GM12878 (cell line): Measurements from ENCODE around the gene MEGF6.

Experiments
- CBX3 ChIP-seq: fragments of 200-600 bp; sonication (generic); IDR thresholded peaks from 2 replicates; pipeline ENCODE4 v1.6.1; 2016; ENCODE audit warnings: low read depth, borderline replicate concordance
- CTCF ChIP-seq, 3 experiments: IDR thresholded peaks in 2 of 3; conservative IDR thresholded peaks in 1 of 3; 2 replicates each; pipeline ENCODE4 v1.5.1; 2011; ENCODE audit warnings: low read depth in 3 of 3, low read length in 3 of 3, mild to moderate bottlenecking in 3 of 3, control low read depth in 2 of 3, moderate library complexity in 2 of 3, inconsistent platforms in 1 of 3, mixed read lengths in 1 of 3; ENCODE audit not compliant: control insufficient read depth in 2 of 3, insufficient read depth in 1 of 3; ENCODE audit errors: extremely low read depth in 1 of 3
- EP300 ChIP-seq, 2 experiments: fragments of 150-350 bp in 1 of 2; IDR thresholded peaks; 2 replicates each; pipeline ENCODE4 v1.6.1; 2011 to 2012; ENCODE audit warnings: low read depth in 2 of 2, low read length in 2 of 2, borderline replicate concordance in 1 of 2, improper control_type of control experiment in 1 of 2, inconsistent platforms in 1 of 2; ENCODE audit not compliant: control insufficient read depth in 1 of 2
- NRF1 ChIP-seq: conservative IDR thresholded peaks from 2 replicates; pipeline ENCODE4 v1.6.1; 2011; ENCODE audit warnings: mild to moderate bottlenecking, low read depth, low read length, improper control_type of control experiment
- TBL1XR1 ChIP-seq: IDR thresholded peaks from 2 replicates; pipeline ENCODE4 v1.6.1; 2012; ENCODE audit warnings: low read depth, low read length, improper control_type of control experiment
- ZSCAN29 ChIP-seq: fragments of 450-650 bp; IDR thresholded peaks from 2 replicates; pipeline ENCODE4 v1.6.1; 2017; ENCODE audit warnings: mild to moderate bottlenecking, moderate library complexity
- TF ChIP-seq, protein P1 (sequence below): fragments of 450-650 bp; IDR thresholded peaks from 2 replicates; pipeline ENCODE4 v1.6.1; 2018; ENCODE audit warnings: mild to moderate bottlenecking, low read depth, moderate library complexity; ENCODE audit not compliant: partially characterized antibody

DNA sequence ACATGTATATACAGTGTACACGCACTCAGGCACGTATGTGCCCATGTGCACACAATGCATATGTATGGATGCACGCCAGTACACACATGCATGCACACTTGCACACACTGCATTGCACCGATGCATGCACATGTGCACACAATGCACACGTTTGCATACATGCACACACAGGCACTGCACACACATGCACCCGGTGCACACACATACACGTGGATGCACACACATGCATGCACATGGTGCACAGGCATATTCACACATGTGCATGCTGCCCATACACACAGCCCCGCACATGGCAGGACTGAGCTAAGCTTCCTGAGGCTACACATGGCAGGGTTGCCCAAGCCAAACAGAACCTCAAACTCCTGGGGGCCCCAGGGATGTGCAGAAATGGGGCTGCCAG is 137.3 kb downstream of the MEGF6 start:
- TF ChIP-seq NRF1 (no peak), TBL1XR1 (no peak), CTCF (IDR thresholded peaks at IDR 0.05 in 2 of 3, conservative IDR thresholded peaks at IDR 0.05 in 1 of 3; ENCODE audit: control insufficient read depth in 2 of 3, extremely low read depth in 1 of 3, insufficient read depth in 1 of 3, low read depth in 3 of 3, low read length in 3 of 3) (no peak), EP300 (IDR thresholded peaks at IDR 0.05; ENCODE audit: borderline replicate concordance in 1 of 2, control insufficient read depth in 1 of 2, low read depth in 2 of 2, low read length in 2 of 2) (no peak), CBX3 (no peak), ZSCAN29 (no peak)
- TF ChIP-seq, protein P1, sequence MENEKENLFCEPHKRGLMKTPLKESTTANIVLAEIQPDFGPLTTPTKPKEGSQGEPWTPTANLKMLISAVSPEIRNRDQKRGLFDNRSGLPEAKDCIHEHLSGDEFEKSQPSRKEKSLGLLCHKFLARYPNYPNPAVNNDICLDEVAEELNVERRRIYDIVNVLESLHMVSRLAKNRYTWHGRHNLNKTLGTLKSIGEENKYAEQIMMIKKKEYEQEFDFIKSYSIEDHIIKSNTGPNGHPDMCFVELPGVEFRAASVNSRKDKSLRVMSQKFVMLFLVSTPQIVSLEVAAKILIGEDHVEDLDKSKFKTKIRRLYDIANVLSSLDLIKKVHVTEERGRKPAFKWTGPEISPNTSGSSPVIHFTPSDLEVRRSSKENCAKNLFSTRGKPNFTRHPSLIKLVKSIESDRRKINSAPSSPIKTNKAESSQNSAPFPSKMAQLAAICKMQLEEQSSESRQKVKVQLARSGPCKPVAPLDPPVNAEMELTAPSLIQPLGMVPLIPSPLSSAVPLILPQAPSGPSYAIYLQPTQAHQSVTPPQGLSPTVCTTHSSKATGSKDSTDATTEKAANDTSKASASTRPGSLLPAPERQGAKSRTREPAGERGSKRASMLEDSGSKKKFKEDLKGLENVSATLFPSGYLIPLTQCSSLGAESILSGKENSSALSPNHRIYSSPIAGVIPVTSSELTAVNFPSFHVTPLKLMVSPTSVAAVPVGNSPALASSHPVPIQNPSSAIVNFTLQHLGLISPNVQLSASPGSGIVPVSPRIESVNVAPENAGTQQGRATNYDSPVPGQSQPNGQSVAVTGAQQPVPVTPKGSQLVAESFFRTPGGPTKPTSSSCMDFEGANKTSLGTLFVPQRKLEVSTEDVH = no peak
